ENCODE data around the gene PIRT.
A peak's percentile ranks its signal among the peaks of the same experiment; 100 is the strongest.

Gene PIRT

GRCh38 chr17:10837921-10838320 lies at the start of gene PIRT:
PIRT (minus strand) TSS chr17:10838087; CDS start chr17:10825645, 12,442 bp downstream.
- Histone ChIP-seq H3K4me2 (ENCODE audit: low read depth, low read length, poor library complexity, severe bottlenecking) (no peak within 1 kb of the TSS), H2AFZ (ENCODE audit: low read length) (no peak within 1 kb of the TSS; the same call in 1 of the 2 replicates), H3K27me3 (ENCODE audit: insufficient read depth, low read length, poor library complexity, severe bottlenecking) (no peaks in the 10 kb centered on the region), H3K36me3 (ENCODE audit: insufficient read depth, low read length) (no peaks in the 10 kb centered on the region), H3K9ac (ENCODE audit: low read depth, low read length, poor library complexity, severe bottlenecking) (no peak within 1 kb of the TSS), H3F3A (ENCODE audit: low read depth) (no peaks in the 10 kb centered on the region), H3K4me3 (ENCODE audit: low read length, poor library complexity, severe bottlenecking) (no peak within 1 kb of the TSS), H3K9me2 (replicated peaks; ENCODE audit: low read depth, low read length) (no peaks in the 10 kb centered on the region), H3K79me2 (ENCODE audit: insufficient read depth, low read length) (no peaks in the 10 kb centered on the region), H4K20me1 (ENCODE audit: insufficient read depth, low read length, poor library complexity, severe bottlenecking) (no peaks in the 10 kb centered on the region), H3K4me1 (ENCODE audit: insufficient read depth, low read length, poor library complexity, severe bottlenecking) (no peaks in the 10 kb centered on the region), H3K9me3 (ENCODE audit: insufficient read depth, low read depth, low read length) (no peaks in the 10 kb centered on the region)
- TF ChIP-seq EZH2phosphoT487 (IDR thresholded peaks at IDR 0.05; ENCODE audit: borderline replicate concordance) (no peak), CTCF (conservative IDR thresholded peaks at IDR 0.05; ENCODE audit: low read length) (no peak)

GRCh38 chr17:10881959-10882358 lies 44.1 kb upstream of the PIRT start:
- Histone ChIP-seq H3F3A (ENCODE audit: low read depth) (no peaks in the 10 kb centered on the region), H4K20me1 (ENCODE audit: insufficient read depth, low read length, poor library complexity, severe bottlenecking) (no peaks in the 10 kb centered on the region)

GRCh38 chr17:10879190-10879836 lies 41.4 kb upstream of the PIRT start:
- Histone ChIP-seq H3K9ac (ENCODE audit: low read depth, low read length, poor library complexity, severe bottlenecking) (no peak overlapping the region), H2AFZ (ENCODE audit: low read length) (peak overlapping the region; percentile 78), H3K36me3 (ENCODE audit: insufficient read depth, low read length) (no peaks in the 10 kb centered on the region), H3K4me3 (ENCODE audit: low read length, poor library complexity, severe bottlenecking) (no peak overlapping the region), H3K79me2 (ENCODE audit: insufficient read depth, low read length) (no peaks in the 10 kb centered on the region), H3K27me3 (ENCODE audit: insufficient read depth, low read length, poor library complexity, severe bottlenecking) (no peaks in the 10 kb centered on the region), H4K20me1 (ENCODE audit: insufficient read depth, low read length, poor library complexity, severe bottlenecking) (no peaks in the 10 kb centered on the region), H3K4me2 (ENCODE audit: low read depth, low read length, poor library complexity, severe bottlenecking) (no peak overlapping the region), H3K9me2 (replicated peaks; ENCODE audit: low read depth, low read length) (no peaks in the 10 kb centered on the region), H3K9me3 (ENCODE audit: insufficient read depth, low read depth, low read length) (no peaks in the 10 kb centered on the region), H3F3A (ENCODE audit: low read depth) (no peaks in the 10 kb centered on the region), H3K4me1 (ENCODE audit: insufficient read depth, low read length, poor library complexity, severe bottlenecking) (peaks cover 4% of the 10 kb centered on the region)
- TF ChIP-seq CTCF (conservative IDR thresholded peaks at IDR 0.05; ENCODE audit: low read length) = peak; percentile 67
- no peak for TF ChIP-seq EZH2phosphoT487 (IDR thresholded peaks at IDR 0.05; ENCODE audit: borderline replicate concordance)

More at GRCh38 chr17:10881959-10882358, 44.1 kb upstream of the PIRT start:
- no peaks in the 10 kb centered on the region for H3K9me3 ChIP-seq (ENCODE audit: insufficient read depth, low read depth, low read length)
- H3K79me2 ChIP-seq (ENCODE audit: insufficient read depth, low read length) = no peaks in the 10 kb centered on the region
- H3K4me3 ChIP-seq (ENCODE audit: low read length, poor library complexity, severe bottlenecking) = no peak overlapping the region
- TF ChIP-seq EZH2phosphoT487 (IDR thresholded peaks at IDR 0.05; ENCODE audit: borderline replicate concordance) = no peak
- no peak for TF ChIP-seq CTCF (conservative IDR thresholded peaks at IDR 0.05; ENCODE audit: low read length)
- no peaks in the 10 kb centered on the region for H3K27me3 ChIP-seq (ENCODE audit: insufficient read depth, low read length, poor library complexity, severe bottlenecking)
- no peaks in the 10 kb centered on the region for H3K36me3 ChIP-seq (ENCODE audit: insufficient read depth, low read length)
- H3K9ac ChIP-seq (ENCODE audit: low read depth, low read length, poor library complexity, severe bottlenecking) = no peak overlapping the region
- no peak overlapping the region for H3K4me2 ChIP-seq (ENCODE audit: low read depth, low read length, poor library complexity, severe bottlenecking)
- peaks cover 4% of the 10 kb centered on the region for H3K4me1 ChIP-seq (ENCODE audit: insufficient read depth, low read length, poor library complexity, severe bottlenecking)
- H3K9me2 ChIP-seq (replicated peaks; ENCODE audit: low read depth, low read length) = no peaks in the 10 kb centered on the region
- no peak overlapping the region for H2AFZ ChIP-seq (ENCODE audit: low read length)

All from Loucy (cell line).